Ishikawa (cell line): ENCODE measurements around the gene PFKP.

Source experiments
- CEBPB ChIP-seq: IDR thresholded peaks from 2 replicates; pipeline ENCODE4 v1.6.1; 2012
- CREB1 ChIP-seq: IDR thresholded peaks from 2 replicates; pipeline ENCODE4 v1.6.1; 2012; ENCODE audit warnings: low read depth
- FOXM1 ChIP-seq: IDR thresholded peaks from 2 replicates; pipeline ENCODE4 v1.6.1; 2012; ENCODE audit warnings: low read depth, borderline replicate concordance
- MAX ChIP-seq: IDR thresholded peaks from 2 replicates; pipeline ENCODE4 v1.6.1; 2012
- RAD21 ChIP-seq: IDR thresholded peaks from 2 replicates; pipeline ENCODE4 v1.6.1; 2012; ENCODE audit warnings: low read depth
- YY1 ChIP-seq: IDR thresholded peaks from 2 replicates; pipeline ENCODE4 v1.6.1; 2012; ENCODE audit warnings: low read depth
- ZBTB7A ChIP-seq: IDR thresholded peaks from 2 replicates; pipeline ENCODE4 v1.6.1; 2012; ENCODE audit warnings: low read depth
- TF ChIP-seq, protein P1 (sequence below): IDR thresholded peaks from 2 replicates; pipeline ENCODE4 v1.6.1; 2012; ENCODE audit warnings: low read depth, mild to moderate bottlenecking

- no peak for TF ChIP-seq YY1
- TF ChIP-seq CREB1, result no peak
- TF ChIP-seq RAD21, result no peak
- TF ChIP-seq, protein P1, sequence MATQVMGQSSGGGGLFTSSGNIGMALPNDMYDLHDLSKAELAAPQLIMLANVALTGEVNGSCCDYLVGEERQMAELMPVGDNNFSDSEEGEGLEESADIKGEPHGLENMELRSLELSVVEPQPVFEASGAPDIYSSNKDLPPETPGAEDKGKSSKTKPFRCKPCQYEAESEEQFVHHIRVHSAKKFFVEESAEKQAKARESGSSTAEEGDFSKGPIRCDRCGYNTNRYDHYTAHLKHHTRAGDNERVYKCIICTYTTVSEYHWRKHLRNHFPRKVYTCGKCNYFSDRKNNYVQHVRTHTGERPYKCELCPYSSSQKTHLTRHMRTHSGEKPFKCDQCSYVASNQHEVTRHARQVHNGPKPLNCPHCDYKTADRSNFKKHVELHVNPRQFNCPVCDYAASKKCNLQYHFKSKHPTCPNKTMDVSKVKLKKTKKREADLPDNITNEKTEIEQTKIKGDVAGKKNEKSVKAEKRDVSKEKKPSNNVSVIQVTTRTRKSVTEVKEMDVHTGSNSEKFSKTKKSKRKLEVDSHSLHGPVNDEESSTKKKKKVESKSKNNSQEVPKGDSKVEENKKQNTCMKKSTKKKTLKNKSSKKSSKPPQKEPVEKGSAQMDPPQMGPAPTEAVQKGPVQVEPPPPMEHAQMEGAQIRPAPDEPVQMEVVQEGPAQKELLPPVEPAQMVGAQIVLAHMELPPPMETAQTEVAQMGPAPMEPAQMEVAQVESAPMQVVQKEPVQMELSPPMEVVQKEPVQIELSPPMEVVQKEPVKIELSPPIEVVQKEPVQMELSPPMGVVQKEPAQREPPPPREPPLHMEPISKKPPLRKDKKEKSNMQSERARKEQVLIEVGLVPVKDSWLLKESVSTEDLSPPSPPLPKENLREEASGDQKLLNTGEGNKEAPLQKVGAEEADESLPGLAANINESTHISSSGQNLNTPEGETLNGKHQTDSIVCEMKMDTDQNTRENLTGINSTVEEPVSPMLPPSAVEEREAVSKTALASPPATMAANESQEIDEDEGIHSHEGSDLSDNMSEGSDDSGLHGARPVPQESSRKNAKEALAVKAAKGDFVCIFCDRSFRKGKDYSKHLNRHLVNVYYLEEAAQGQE, result no peak
- no peak for TF ChIP-seq ZBTB7A
- TF ChIP-seq MAX, result no peak
- TF ChIP-seq CEBPB, result no peak
- TF ChIP-seq FOXM1, result no peak
Observed at GRCh38 chr10:3040069-3040468, 27.3 kb upstream of the PFKP start.
